GM23338 (cell line): ENCODE measurements around the gene IBSP. TPM values are rescaled to one million over a fixed set of nuclear protein-coding genes. Genes with fewer than 3 reads are reported as not detected.

Source experiments
- ATAC-seq: fragments of 200-7000 bp; cut with Tn5 transposase; 3 replicates; pipeline ENCODE4 v1.9.1; 2020
- DNase-seq: peaks from one replicate; pipeline ENCODE4 v3.0.0-alpha.2; 2015; ENCODE audit warnings: low spot score
- H2AFZ ChIP-seq: fragments of 200-600 bp; sonication (generic); 2 replicates; pipeline ENCODE4 v1.8.0; 2016; ENCODE audit warnings: antibody characterized with exemption, mild to moderate bottlenecking, moderate library complexity
- H3F3A ChIP-seq: fragments of 200-600 bp; sonication (generic); replicated peaks from 2 replicates; pipeline ENCODE4 v1.8.0; 2017; ENCODE audit warnings: antibody characterized with exemption, mixed run types, low read depth
- H3K27ac ChIP-seq: fragments of 200-600 bp; sonication (generic); 2 replicates; pipeline ENCODE4 v1.6.1; 2016; ENCODE audit warnings: low read depth
- H3K27me3 ChIP-seq: fragments of 200-600 bp; sonication (generic); 2 replicates; pipeline ENCODE4 v1.8.0; 2016; ENCODE audit warnings: mild to moderate bottlenecking, mixed run types, moderate library complexity; ENCODE audit not compliant: insufficient read depth
- H3K36me3 ChIP-seq: fragments of 200-600 bp; sonication (generic); 2 replicates; pipeline ENCODE4 v1.8.0; 2016; ENCODE audit warnings: mild to moderate bottlenecking; ENCODE audit not compliant: insufficient read depth
- H3K4me1 ChIP-seq: fragments of 200-600 bp; sonication (generic); 2 replicates; pipeline ENCODE4 v1.8.0; 2016; ENCODE audit warnings: mild to moderate bottlenecking, moderate library complexity; ENCODE audit not compliant: insufficient read depth
- H3K4me2 ChIP-seq: fragments of 200-600 bp; sonication (generic); 2 replicates; pipeline ENCODE4 v1.7.1; 2017; ENCODE audit warnings: mixed run types
- H3K4me3 ChIP-seq: fragments of 200-600 bp; sonication (generic); 2 replicates; pipeline ENCODE4 v1.6.1; 2016; ENCODE audit warnings: mixed run types
- H3K79me2 ChIP-seq: fragments of 200-600 bp; sonication (generic); replicated peaks from 2 replicates; pipeline ENCODE4 v1.8.0; 2017; ENCODE audit warnings: mild to moderate bottlenecking; ENCODE audit not compliant: insufficient read depth
- H3K9me2 ChIP-seq: fragments of 200-600 bp; sonication (generic); 2 replicates; pipeline ENCODE4 v1.8.0; 2017; ENCODE audit not compliant: insufficient read depth
- H4K20me1 ChIP-seq: fragments of 200-600 bp; sonication (generic); replicated peaks from 2 replicates; pipeline ENCODE4 v1.8.0; 2017; ENCODE audit warnings: mild to moderate bottlenecking; ENCODE audit not compliant: insufficient read depth
- H3K27ac Mint-ChIP-seq: 2 replicates; pipeline ENCODE4 v1.8.0; 2020; ENCODE audit warnings: inconsistent platforms, mild to moderate bottlenecking, moderate library complexity, mixed read lengths
- H3K27me3 Mint-ChIP-seq: 3 replicates; pipeline ENCODE4 v1.8.0; 2022; ENCODE audit warnings: low read depth, mild to moderate bottlenecking, moderate library complexity, mixed read lengths, inconsistent platforms; ENCODE audit not compliant: insufficient read depth, poor library complexity
- H3K36me3 Mint-ChIP-seq: 3 replicates; pipeline ENCODE4 v1.8.0; 2021; ENCODE audit warnings: low read depth, mild to moderate bottlenecking, inconsistent platforms, moderate library complexity, mixed read lengths
- H3K4me1 Mint-ChIP-seq: 3 replicates; pipeline ENCODE4 v1.8.0; 2020; ENCODE audit warnings: mild to moderate bottlenecking, inconsistent platforms, mixed read lengths
- H3K4me3 Mint-ChIP-seq: 3 replicates; pipeline ENCODE4 v1.8.0; 2021; ENCODE audit warnings: moderate library complexity, mild to moderate bottlenecking, inconsistent platforms, mixed read lengths
- H3K9me3 Mint-ChIP-seq: 3 replicates; pipeline ENCODE4 v1.8.0; 2020; ENCODE audit warnings: moderate library complexity, mild to moderate bottlenecking, inconsistent platforms, mixed read lengths
- CREB1 ChIP-seq: fragments of 250-450 bp; sonication (Bioruptor Pico); IDR thresholded peaks from 2 replicates; pipeline ENCODE4 v1.5.0; 2020; ENCODE audit warnings: low read depth, mild to moderate bottlenecking, moderate library complexity
- EZH2 ChIP-seq: fragments of 200-600 bp; sonication (generic); IDR thresholded peaks from one replicate; pipeline ENCODE4 v1.8.0; 2017; ENCODE audit warnings: antibody characterized with exemption, mild to moderate bottlenecking, low read depth; ENCODE audit not compliant: unreplicated experiment
- EZH2phosphoT487 ChIP-seq: fragments of 200-600 bp; sonication (generic); IDR thresholded peaks from one replicate; pipeline ENCODE4 v1.8.1; 2018; ENCODE audit warnings: antibody characterized with exemption; ENCODE audit not compliant: unreplicated experiment
- JUNB ChIP-seq: IDR thresholded peaks from one replicate; pipeline ENCODE4 v1.6.1; 2016; ENCODE audit warnings: antibody characterized with exemption; ENCODE audit not compliant: unreplicated experiment
- NANOG ChIP-seq: IDR thresholded peaks from 2 replicates; pipeline ENCODE4 v1.6.1; 2016; ENCODE audit warnings: antibody characterized with exemption, borderline replicate concordance
- POLR2AphosphoS5 ChIP-seq: IDR thresholded peaks from 2 replicates; pipeline ENCODE4 v1.6.1; 2016; ENCODE audit warnings: antibody characterized with exemption, low read depth
- STAT1 ChIP-seq: IDR thresholded peaks from one replicate; pipeline ENCODE4 v1.6.1; 2016; ENCODE audit warnings: antibody characterized with exemption; ENCODE audit not compliant: unreplicated experiment
- ZNF114 ChIP-seq: fragments of 250-450 bp; sonication (Bioruptor Pico); IDR thresholded peaks from 2 replicates; pipeline ENCODE4 v1.5.0; 2020; ENCODE audit warnings: mild to moderate bottlenecking, moderate library complexity
- ZNF331 ChIP-seq: fragments of 250-450 bp; sonication (Bioruptor Pico); IDR thresholded peaks from 2 replicates; pipeline ENCODE4 v1.5.0; 2020; ENCODE audit warnings: low read depth, mild to moderate bottlenecking, moderate library complexity
- polyA plus RNA-seq: library from polyadenylated mRNA; unstranded; fragments of >200 nt; fragmentation: Nextera tagmentation; extraction: Ambion mirVana; gene quantifications from 2 replicates; pipeline ENCODE4 v1.2.1, GENCODE V29; 2016
- total RNA-seq: library from RNA; depleted of rRNA; stranded (reverse); fragments of >200 nt; shearing (Covaris generic); gene quantifications from 2 replicates; pipeline ENCODE4 v1.2.3, GENCODE V29; 2014
- TF ChIP-seq, protein P1 (sequence below): fragments of 250-450 bp; sonication (Bioruptor Pico); IDR thresholded peaks from 2 replicates; pipeline ENCODE4 v1.5.0; 2020; ENCODE audit warnings: mild to moderate bottlenecking, moderate library complexity
- TF ChIP-seq, protein P2 (sequence below): IDR thresholded peaks from one replicate; pipeline ENCODE4 v1.6.1; 2018; ENCODE audit warnings: antibody characterized with exemption; ENCODE audit not compliant: unreplicated experiment
- TF ChIP-seq, protein P3 (sequence below): IDR thresholded peaks from 2 replicates; pipeline ENCODE4 v1.6.1; 2016; ENCODE audit warnings: antibody characterized with exemption
- TF ChIP-seq, protein P4 (sequence below), 2 experiments: fragments of 200-600 bp in 1 of 2; sonication (generic) in 1 of 2; conservative IDR thresholded peaks; 2 replicates each; pipeline versions ENCODE4 v1.5.1 to v1.6.1; 2016 to 2017; ENCODE audit warnings: antibody characterized with exemption in 2 of 2, low read depth in 2 of 2, mild to moderate bottlenecking in 2 of 2, moderate library complexity in 1 of 2

Gene IBSP
- total and polyA plus RNA-seq, 2 experiments from 2014 or later = not detected

DNA sequence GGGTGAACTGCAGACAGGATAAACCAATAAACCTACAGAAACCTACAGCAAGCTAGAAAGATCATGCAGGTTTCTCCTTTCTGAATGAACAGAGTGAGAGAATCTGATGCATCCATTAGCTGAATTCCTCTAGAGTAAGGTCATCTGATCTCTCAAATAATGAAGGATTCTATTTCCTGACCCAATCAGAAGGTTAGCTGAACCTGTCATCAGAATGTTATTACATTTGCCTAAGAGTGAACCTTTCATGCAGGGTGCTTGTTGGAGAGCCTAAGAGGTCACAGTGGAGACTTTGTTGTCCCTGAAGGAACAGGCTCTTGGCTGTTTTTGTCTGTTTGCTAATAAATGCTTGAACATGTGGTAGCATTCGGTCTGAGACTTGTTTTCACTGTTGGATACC is 57.5 kb downstream of the IBSP start:
- ATAC-seq (no peak), DNase-seq (peak; percentile 22)
- no peak overlapping the region for H3K4me3 ChIP-seq
- no peaks in the 10 kb centered on the region; the same call in 1 of the 2 replicates for H3K9me2 ChIP-seq
- no peaks in the 10 kb centered on the region for H3K9me3 Mint-ChIP-seq
- no peak overlapping the region for H3K4me2 ChIP-seq
- peaks cover 17% of the 10 kb centered on the region for H3K4me1 ChIP-seq
- peaks cover 3% of the 10 kb centered on the region for H3K27me3 Mint-ChIP-seq
- H3K79me2 ChIP-seq = no peaks in the 10 kb centered on the region
- H4K20me1 ChIP-seq = no peaks in the 10 kb centered on the region
- H3K36me3 ChIP-seq = no peaks in the 10 kb centered on the region
- peak overlapping the region; percentile 19; the same call in 1 of the 2 replicates for H3K27ac Mint-ChIP-seq
- H3K27ac ChIP-seq = no peak overlapping the region
- no peaks in the 10 kb centered on the region; the same call in 2 of the 3 replicates for H3K36me3 Mint-ChIP-seq
- H3F3A ChIP-seq = no peaks in the 10 kb centered on the region
- TF ChIP-seq, protein P1, sequence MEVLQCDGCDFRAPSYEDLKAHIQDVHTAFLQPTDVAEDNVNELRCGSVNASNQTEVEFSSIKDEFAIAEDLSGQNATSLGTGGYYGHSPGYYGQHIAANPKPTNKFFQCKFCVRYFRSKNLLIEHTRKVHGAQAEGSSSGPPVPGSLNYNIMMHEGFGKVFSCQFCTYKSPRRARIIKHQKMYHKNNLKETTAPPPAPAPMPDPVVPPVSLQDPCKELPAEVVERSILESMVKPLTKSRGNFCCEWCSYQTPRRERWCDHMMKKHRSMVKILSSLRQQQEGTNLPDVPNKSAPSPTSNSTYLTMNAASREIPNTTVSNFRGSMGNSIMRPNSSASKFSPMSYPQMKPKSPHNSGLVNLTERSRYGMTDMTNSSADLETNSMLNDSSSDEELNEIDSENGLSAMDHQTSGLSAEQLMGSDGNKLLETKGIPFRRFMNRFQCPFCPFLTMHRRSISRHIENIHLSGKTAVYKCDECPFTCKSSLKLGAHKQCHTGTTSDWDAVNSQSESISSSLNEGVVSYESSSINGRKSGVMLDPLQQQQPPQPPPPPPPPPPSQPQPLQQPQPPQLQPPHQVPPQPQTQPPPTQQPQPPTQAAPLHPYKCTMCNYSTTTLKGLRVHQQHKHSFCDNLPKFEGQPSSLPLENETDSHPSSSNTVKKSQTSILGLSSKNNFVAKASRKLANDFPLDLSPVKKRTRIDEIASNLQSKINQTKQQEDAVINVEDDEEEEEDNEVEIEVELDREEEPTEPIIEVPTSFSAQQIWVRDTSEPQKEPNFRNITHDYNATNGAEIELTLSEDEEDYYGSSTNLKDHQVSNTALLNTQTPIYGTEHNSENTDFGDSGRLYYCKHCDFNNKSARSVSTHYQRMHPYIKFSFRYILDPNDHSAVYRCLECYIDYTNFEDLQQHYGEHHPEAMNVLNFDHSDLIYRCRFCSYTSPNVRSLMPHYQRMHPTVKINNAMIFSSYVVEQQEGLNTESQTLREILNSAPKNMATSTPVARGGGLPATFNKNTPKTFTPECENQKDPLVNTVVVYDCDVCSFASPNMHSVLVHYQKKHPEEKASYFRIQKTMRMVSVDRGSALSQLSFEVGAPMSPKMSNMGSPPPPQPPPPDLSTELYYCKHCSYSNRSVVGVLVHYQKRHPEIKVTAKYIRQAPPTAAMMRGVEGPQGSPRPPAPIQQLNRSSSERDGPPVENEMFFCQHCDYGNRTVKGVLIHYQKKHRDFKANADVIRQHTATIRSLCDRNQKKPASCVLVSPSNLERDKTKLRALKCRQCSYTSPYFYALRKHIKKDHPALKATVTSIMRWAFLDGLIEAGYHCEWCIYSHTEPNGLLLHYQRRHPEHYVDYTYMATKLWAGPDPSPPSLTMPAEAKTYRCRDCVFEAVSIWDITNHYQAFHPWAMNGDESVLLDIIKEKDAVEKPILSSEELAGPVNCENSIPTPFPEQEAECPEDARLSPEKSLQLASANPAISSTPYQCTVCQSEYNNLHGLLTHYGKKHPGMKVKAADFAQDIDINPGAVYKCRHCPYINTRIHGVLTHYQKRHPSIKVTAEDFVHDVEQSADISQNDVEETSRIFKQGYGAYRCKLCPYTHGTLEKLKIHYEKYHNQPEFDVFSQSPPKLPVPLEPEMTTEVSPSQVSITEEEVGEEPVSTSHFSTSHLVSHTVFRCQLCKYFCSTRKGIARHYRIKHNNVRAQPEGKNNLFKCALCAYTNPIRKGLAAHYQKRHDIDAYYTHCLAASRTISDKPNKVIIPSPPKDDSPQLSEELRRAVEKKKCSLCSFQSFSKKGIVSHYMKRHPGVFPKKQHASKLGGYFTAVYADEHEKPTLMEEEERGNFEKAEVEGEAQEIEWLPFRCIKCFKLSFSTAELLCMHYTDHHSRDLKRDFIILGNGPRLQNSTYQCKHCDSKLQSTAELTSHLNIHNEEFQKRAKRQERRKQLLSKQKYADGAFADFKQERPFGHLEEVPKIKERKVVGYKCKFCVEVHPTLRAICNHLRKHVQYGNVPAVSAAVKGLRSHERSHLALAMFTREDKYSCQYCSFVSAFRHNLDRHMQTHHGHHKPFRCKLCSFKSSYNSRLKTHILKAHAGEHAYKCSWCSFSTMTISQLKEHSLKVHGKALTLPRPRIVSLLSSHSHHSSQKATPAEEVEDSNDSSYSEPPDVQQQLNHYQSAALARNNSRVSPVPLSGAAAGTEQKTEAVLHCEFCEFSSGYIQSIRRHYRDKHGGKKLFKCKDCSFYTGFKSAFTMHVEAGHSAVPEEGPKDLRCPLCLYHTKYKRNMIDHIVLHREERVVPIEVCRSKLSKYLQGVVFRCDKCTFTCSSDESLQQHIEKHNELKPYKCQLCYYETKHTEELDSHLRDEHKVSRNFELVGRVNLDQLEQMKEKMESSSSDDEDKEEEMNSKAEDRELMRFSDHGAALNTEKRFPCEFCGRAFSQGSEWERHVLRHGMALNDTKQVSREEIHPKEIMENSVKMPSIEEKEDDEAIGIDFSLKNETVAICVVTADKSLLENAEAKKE (CRISPR knock-in tag) = no peak
- no peak for TF ChIP-seq JUNB
- no peak for TF ChIP-seq EZH2
- TF ChIP-seq, protein P2, sequence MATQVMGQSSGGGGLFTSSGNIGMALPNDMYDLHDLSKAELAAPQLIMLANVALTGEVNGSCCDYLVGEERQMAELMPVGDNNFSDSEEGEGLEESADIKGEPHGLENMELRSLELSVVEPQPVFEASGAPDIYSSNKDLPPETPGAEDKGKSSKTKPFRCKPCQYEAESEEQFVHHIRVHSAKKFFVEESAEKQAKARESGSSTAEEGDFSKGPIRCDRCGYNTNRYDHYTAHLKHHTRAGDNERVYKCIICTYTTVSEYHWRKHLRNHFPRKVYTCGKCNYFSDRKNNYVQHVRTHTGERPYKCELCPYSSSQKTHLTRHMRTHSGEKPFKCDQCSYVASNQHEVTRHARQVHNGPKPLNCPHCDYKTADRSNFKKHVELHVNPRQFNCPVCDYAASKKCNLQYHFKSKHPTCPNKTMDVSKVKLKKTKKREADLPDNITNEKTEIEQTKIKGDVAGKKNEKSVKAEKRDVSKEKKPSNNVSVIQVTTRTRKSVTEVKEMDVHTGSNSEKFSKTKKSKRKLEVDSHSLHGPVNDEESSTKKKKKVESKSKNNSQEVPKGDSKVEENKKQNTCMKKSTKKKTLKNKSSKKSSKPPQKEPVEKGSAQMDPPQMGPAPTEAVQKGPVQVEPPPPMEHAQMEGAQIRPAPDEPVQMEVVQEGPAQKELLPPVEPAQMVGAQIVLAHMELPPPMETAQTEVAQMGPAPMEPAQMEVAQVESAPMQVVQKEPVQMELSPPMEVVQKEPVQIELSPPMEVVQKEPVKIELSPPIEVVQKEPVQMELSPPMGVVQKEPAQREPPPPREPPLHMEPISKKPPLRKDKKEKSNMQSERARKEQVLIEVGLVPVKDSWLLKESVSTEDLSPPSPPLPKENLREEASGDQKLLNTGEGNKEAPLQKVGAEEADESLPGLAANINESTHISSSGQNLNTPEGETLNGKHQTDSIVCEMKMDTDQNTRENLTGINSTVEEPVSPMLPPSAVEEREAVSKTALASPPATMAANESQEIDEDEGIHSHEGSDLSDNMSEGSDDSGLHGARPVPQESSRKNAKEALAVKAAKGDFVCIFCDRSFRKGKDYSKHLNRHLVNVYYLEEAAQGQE = no peak
- no peak for TF ChIP-seq STAT1
- no peak for TF ChIP-seq POLR2AphosphoS5
- no peak for TF ChIP-seq EZH2phosphoT487
- TF ChIP-seq, protein P3, sequence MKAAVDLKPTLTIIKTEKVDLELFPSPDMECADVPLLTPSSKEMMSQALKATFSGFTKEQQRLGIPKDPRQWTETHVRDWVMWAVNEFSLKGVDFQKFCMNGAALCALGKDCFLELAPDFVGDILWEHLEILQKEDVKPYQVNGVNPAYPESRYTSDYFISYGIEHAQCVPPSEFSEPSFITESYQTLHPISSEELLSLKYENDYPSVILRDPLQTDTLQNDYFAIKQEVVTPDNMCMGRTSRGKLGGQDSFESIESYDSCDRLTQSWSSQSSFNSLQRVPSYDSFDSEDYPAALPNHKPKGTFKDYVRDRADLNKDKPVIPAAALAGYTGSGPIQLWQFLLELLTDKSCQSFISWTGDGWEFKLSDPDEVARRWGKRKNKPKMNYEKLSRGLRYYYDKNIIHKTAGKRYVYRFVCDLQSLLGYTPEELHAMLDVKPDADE = no peak
- TF ChIP-seq, protein P4, sequence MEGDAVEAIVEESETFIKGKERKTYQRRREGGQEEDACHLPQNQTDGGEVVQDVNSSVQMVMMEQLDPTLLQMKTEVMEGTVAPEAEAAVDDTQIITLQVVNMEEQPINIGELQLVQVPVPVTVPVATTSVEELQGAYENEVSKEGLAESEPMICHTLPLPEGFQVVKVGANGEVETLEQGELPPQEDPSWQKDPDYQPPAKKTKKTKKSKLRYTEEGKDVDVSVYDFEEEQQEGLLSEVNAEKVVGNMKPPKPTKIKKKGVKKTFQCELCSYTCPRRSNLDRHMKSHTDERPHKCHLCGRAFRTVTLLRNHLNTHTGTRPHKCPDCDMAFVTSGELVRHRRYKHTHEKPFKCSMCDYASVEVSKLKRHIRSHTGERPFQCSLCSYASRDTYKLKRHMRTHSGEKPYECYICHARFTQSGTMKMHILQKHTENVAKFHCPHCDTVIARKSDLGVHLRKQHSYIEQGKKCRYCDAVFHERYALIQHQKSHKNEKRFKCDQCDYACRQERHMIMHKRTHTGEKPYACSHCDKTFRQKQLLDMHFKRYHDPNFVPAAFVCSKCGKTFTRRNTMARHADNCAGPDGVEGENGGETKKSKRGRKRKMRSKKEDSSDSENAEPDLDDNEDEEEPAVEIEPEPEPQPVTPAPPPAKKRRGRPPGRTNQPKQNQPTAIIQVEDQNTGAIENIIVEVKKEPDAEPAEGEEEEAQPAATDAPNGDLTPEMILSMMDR (conservative IDR thresholded peaks at IDR 0.05; ENCODE audit: low read depth in 2 of 2) = no peak
- TF ChIP-seq ZNF331 (CRISPR knock-in tag) = no peak
- no peak for TF ChIP-seq NANOG
- TF ChIP-seq CREB1 = no peak
- no peak for TF ChIP-seq ZNF114 (CRISPR knock-in tag)
- no peak overlapping the region for H2AFZ ChIP-seq
- no peaks in the 10 kb centered on the region for H3K27me3 ChIP-seq
- H3K4me1 Mint-ChIP-seq = peaks cover 29% of the 10 kb centered on the region
- H3K4me3 Mint-ChIP-seq = no peak overlapping the region
